B cell (primary cell): ENCODE measurements around the gene RBM46. TPM values are rescaled to one million over a fixed set of nuclear protein-coding genes. Genes with fewer than 3 reads are reported as not detected.

Source experiments
- ATAC-seq: fragments of 200-7000 bp; cut with Tn5 transposase; one replicate; pipeline ENCODE4 v1.10.0; 2021; ENCODE audit warnings: low read depth, mild to moderate bottlenecking, moderate number of reproducible peaks, moderate library complexity
- CTCF ChIA-PET: fragments of 350-600 bp; sonication (Branson Sonifier 250); formaldehyde crosslinking; loops from one replicate; lab custom pipeline; 2021; ENCODE audit warnings: antibody characterized with exemption, inconsistent platforms; lab: Charles Lee
- POLR2A ChIA-PET: fragments of 350-600 bp; sonication (Branson Sonifier 250); formaldehyde crosslinking; loops from one replicate; lab custom pipeline; 2021; ENCODE audit warnings: antibody characterized with exemption; lab: Charles Lee
- DNase-seq: peaks from one replicate; pipeline ENCODE4 v3.0.0; 2013
- H2AFZ ChIP-seq: 2 replicates; pipeline ENCODE4 v1.6.1; 2012; ENCODE audit warnings: mild to moderate bottlenecking, low read depth, low read length; ENCODE audit not compliant: insufficient read depth, poor library complexity, severe bottlenecking
- H3K27ac ChIP-seq, 2 donors: 1 replicate in 1 of 2; 2 replicates in 1 of 2; pipeline ENCODE4 v1.5.1; 2012 to 2013; ENCODE audit warnings: low read length in 2 of 2, mild to moderate bottlenecking in 2 of 2, moderate library complexity in 1 of 2
- H3K27me3 ChIP-seq, 4 experiments: fragments of 200-600 bp in 1 of 4; sonication (generic) in 1 of 4; replicated peaks in 1 of 4; 1 replicate in 2 of 4; 2 replicates in 2 of 4; pipeline versions ENCODE4 v1.6.1 to v1.7.0; 2013 to 2016; ENCODE audit warnings: low read length in 3 of 4, mild to moderate bottlenecking in 2 of 4, mixed read lengths in 1 of 4, moderate library complexity in 1 of 4; ENCODE audit not compliant: insufficient read depth in 4 of 4, control insufficient read depth in 3 of 4; ENCODE audit errors: control extremely low read depth in 1 of 4
- H3K36me3 ChIP-seq, 2 experiments: replicated peaks in 1 of 2; 1 replicate in 1 of 2; 2 replicates in 1 of 2; pipeline versions ENCODE4 v1.6.1 to v1.7.1; 2013; ENCODE audit warnings: low read length in 1 of 2; ENCODE audit not compliant: insufficient read depth in 2 of 2, control insufficient read depth in 1 of 2; ENCODE audit errors: control extremely low read depth in 1 of 2, extremely low read depth in 1 of 2
- H3K4me1 ChIP-seq, 2 donors: fragments of 200-600 bp in 1 of 2; sonication (generic) in 1 of 2; 1 replicate in 1 of 2; 2 replicates in 1 of 2; pipeline versions ENCODE4 v1.5.1 to v1.6.1; 2013 to 2017; ENCODE audit warnings: low read length in 2 of 2; ENCODE audit not compliant: control insufficient read depth in 2 of 2, insufficient read depth in 2 of 2
- H3K4me2 ChIP-seq: replicated peaks from 2 replicates; pipeline ENCODE3; 2012; ENCODE audit warnings: mild to moderate bottlenecking, low read depth, low read length; ENCODE audit not compliant: poor library complexity, severe bottlenecking
- H3K4me3 ChIP-seq, 5 experiments: fragments of 200-600 bp in 1 of 5; sonication (generic) in 1 of 5; 1 replicate in 3 of 5; 2 replicates in 2 of 5; pipeline versions ENCODE4 v1.5.1 to v1.7.0; 2011 to 2016; ENCODE audit warnings: low read length in 4 of 5, mild to moderate bottlenecking in 4 of 5, low read depth in 2 of 5, control low read depth in 1 of 5, moderate library complexity in 1 of 5; ENCODE audit not compliant: insufficient read depth in 1 of 5; ENCODE audit errors: control extremely low read depth in 1 of 5, extremely low read depth in 1 of 5
- H3K79me2 ChIP-seq: fragments of 200-600 bp; sonication (generic); one replicate; pipeline ENCODE4 v1.6.0; 2016; ENCODE audit warnings: low read length; ENCODE audit not compliant: control insufficient read depth, insufficient read depth
- H3K9ac ChIP-seq: fragments of 200-600 bp; sonication (generic); 2 replicates; pipeline ENCODE4 v1.6.1; 2017; ENCODE audit warnings: mild to moderate bottlenecking, low read length, moderate library complexity
- H3K9me3 ChIP-seq, 3 donors: one replicate each; pipeline versions ENCODE4 v1.6.1 to v1.7.1; 2013; ENCODE audit warnings: low read length in 2 of 3; ENCODE audit not compliant: control insufficient read depth in 2 of 3, insufficient read depth in 1 of 3; ENCODE audit errors: control extremely low read depth in 1 of 3
- H4K20me1 ChIP-seq: 2 replicates; pipeline ENCODE4 v1.6.0; 2012; ENCODE audit warnings: mild to moderate bottlenecking, low read length; ENCODE audit not compliant: insufficient read depth, control insufficient read depth, poor library complexity, severe bottlenecking
- H3K27ac Mint-ChIP-seq: one replicate; pipeline ENCODE4 v1.8.0; 2021; ENCODE audit warnings: mixed read lengths
- H3K27me3 Mint-ChIP-seq: one replicate; pipeline ENCODE4 v1.8.0; 2021; ENCODE audit warnings: mixed read lengths
- H3K4me1 Mint-ChIP-seq: one replicate; pipeline ENCODE4 v1.8.0; 2021; ENCODE audit warnings: mixed read lengths
- H3K4me3 Mint-ChIP-seq: one replicate; pipeline ENCODE4 v1.8.0; 2021; ENCODE audit warnings: mixed read lengths
- H3K9me3 Mint-ChIP-seq: one replicate; pipeline ENCODE4 v1.8.0; 2022; ENCODE audit warnings: mixed read lengths; ENCODE audit not compliant: insufficient read depth
- CTCF ChIP-seq: fragments of 200-600 bp; IDR thresholded peaks from one replicate; pipeline ENCODE4 v1.8.0; 2022; ENCODE audit warnings: antibody characterized with exemption, mild to moderate bottlenecking
- EZH2 ChIP-seq: IDR thresholded peaks from 2 replicates; pipeline ENCODE4 v1.6.1; 2012; ENCODE audit warnings: borderline replicate concordance, low read depth, mild to moderate bottlenecking, moderate library complexity, low read length; ENCODE audit not compliant: insufficient read depth, poor library complexity, severe bottlenecking
- WGBS: methylation state at CpG from one replicate; pipeline ENCODE4 v1.1.5; 2013; ENCODE audit warnings: missing lambda C conversion rate; ENCODE audit not compliant: insufficient coverage; 5-methylcytosine and 5-hydroxymethylcytosine counted together
- intact Hi-C: fragments of 100-400 bp; cut with micrococcal nuclease; formaldehyde crosslinking; loops from one replicate; pipeline ENCODE4 v1.10.0; 2022
- polyA plus RNA-seq: library from polyadenylated mRNA; depleted of rRNA; stranded (reverse); fragments of >200 nt; gene quantifications from 2 replicates; pipeline ENCODE4 v1.2.3, GENCODE V29; 2012
- total RNA-seq, 2 donors: library from RNA; stranded (reverse); fragments of 120-200 nt in 1 of 2; gene quantifications; 1 replicate in 1 of 2; 2 replicates in 1 of 2; pipeline versions ENCODE4 v1.2.3 to v1.2.4, GENCODE V29; 2013 to 2022

Gene RBM46
- total and polyA plus RNA-seq, 2 donors (not counting 1 experiment from before 2014, with no cell fraction given), result not detected

GRCh38 chr4:154778264-154778663, 2.8 kb upstream of the RBM46 start:
- Histone ChIP-seq H3K36me3 (no peaks in the 10 kb centered on the region), H3K9me3 (peaks cover 0 to 11% (median 0%) of the 10 kb centered on the region in 3 donors), H3K4me3 (no peak overlapping the region), H3K4me1 (no peaks in the 10 kb centered on the region), H3K9ac (no peak overlapping the region), H2AFZ (no peak overlapping the region), H3K27ac (no peak overlapping the region), H3K27me3 (no peaks in the 10 kb centered on the region), H3K79me2 (no peaks in the 10 kb centered on the region), H4K20me1 (no peaks in the 10 kb centered on the region), H3K4me2 (no peak overlapping the region)
- DNase-seq (no peak), ATAC-seq (no peak)
- CTCF ChIA-PET, result no interaction called here
- Mint-ChIP-seq H3K9me3 (no peaks in the 10 kb centered on the region), H3K4me3 (no peak overlapping the region), H3K4me1 (no peaks in the 10 kb centered on the region), H3K27ac (no peak overlapping the region), H3K27me3 (peaks cover 8% of the 10 kb centered on the region)
- WGBS, result no CpG with 5 or more reads among the region's 1 CpG
- no peak for TF ChIP-seq EZH2
- no peak for TF ChIP-seq CTCF
- intact Hi-C loops, result no loop called here
- POLR2A ChIA-PET, result no interaction called here

DNA sequence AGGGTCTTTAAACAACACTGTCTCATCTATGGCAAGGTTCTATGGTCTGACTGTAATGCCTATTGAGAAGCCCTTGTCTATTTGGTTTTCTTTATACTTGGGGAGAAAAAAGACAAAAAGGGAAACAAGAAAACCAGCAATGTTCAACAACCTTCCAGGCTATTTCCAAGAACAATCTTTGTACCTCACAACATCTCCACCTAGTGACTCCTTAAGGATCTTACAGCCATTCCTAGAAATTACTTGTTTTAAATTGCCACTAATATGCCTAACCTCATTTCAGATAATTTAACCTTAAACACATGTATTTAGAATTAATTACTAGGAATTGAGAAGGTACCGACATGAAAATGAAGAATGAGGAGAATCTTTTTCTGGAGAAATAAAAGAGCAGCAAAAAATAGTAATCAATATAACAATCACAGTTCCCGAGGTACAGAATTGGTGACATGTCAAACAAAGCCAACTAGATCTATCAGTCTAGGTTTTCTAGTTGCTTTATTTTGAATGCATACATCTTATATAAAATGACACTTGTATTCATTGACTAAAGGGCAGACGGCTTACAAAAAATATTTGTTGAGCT, 1.6 kb upstream of the RBM46 start:
- Mint-ChIP-seq H3K4me3 (no peak overlapping the region), H3K27me3 (peaks cover 8% of the 10 kb centered on the region), H3K27ac (no peak overlapping the region), H3K4me1 (no peaks in the 10 kb centered on the region), H3K9me3 (no peaks in the 10 kb centered on the region)
- no peaks in the 10 kb centered on the region for H3K27me3 ChIP-seq
- intact Hi-C loops, result no loop called here
- no peak overlapping the region for H3K9ac ChIP-seq
- no peaks in the 10 kb centered on the region for H4K20me1 ChIP-seq
- H3K9me3 ChIP-seq, result peaks cover 0 to 11% (median 0%) of the 10 kb centered on the region in 3 donors
- no peak for DNase-seq
- no peaks in the 10 kb centered on the region for H3K36me3 ChIP-seq
- no peak for TF ChIP-seq CTCF
- TF ChIP-seq EZH2, result no peak
- no peak for ATAC-seq
- no CpG with 5 or more reads among the region's 3 CpGs for WGBS
- no peak overlapping the region for H3K4me2 ChIP-seq
- CTCF ChIA-PET, result no interaction called here
- no peaks in the 10 kb centered on the region for H3K79me2 ChIP-seq
- no peaks in the 10 kb centered on the region for H3K4me1 ChIP-seq
- no peak overlapping the region for H2AFZ ChIP-seq
- H3K27ac ChIP-seq, result no peak overlapping the region
- H3K4me3 ChIP-seq, result no peak overlapping the region
- POLR2A ChIA-PET, result no interaction called here
